Stimulated activated CD8-positive, alpha-beta memory T cell treated with anti-CD3 and anti-CD28 coated beads, Interleukin-4, amount 100 ng/mL, for 24 hours (primary cell): ENCODE results near the gene SMG1.
A peak's percentile ranks its signal among the peaks of the same experiment; 100 is the strongest.
"Not testable (repeated sequence)": the region's sequence is repeated elsewhere in the genome, so short reads cannot be mapped to it uniquely, and the experiment has no call there.

Experiments used
- DNase-seq: peaks from one replicate; pipeline ENCODE4 v3.0.0-alpha.2; 2020; ENCODE audit warnings: low read depth

The SMG1 gene

DNA sequence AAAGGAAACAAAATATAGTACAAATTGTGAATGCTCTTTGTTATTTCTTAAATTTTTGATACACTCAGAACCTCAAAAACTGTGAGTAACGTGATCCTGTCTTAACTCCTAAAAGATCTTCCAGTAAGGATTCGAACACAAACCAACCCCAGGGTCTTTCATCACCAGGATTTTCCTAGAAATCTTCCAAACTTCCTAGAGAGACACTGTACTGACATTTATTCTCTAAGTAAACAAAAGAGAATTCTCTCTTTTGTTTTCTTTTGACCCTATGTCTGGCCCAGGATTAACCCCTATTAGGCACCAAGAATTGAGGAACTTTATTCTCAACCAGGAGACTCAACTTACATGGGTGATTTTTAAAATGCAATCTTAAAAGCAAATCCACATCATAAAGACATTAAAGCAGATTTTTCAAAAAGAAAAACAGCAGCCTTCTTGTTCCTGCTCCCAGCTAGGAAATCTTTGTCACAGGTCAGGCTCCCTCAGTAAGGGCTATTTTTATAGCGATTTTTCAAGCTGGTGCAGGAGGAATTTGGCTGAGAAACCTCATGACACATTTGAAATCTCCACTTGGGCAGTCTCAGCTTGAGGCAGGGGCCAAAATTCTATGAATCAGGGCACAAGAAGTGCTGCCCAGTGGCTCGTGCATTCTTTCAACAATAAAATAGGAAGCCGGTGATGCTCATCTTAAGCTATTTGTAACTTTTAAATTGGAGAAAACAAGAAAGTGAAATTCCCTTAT is 6.2 kb upstream of the SMG1 start:
- no peak for DNase-seq

- DNase-seq: no peak
Measured at GRCh38 chr16:18931756-18932155, 5.5 kb upstream of the SMG1 start.

GRCh38 chr16:18930095-18930494 is 3.9 kb upstream of the SMG1 start:
- not testable (repeated sequence) for DNase-seq

DNA sequence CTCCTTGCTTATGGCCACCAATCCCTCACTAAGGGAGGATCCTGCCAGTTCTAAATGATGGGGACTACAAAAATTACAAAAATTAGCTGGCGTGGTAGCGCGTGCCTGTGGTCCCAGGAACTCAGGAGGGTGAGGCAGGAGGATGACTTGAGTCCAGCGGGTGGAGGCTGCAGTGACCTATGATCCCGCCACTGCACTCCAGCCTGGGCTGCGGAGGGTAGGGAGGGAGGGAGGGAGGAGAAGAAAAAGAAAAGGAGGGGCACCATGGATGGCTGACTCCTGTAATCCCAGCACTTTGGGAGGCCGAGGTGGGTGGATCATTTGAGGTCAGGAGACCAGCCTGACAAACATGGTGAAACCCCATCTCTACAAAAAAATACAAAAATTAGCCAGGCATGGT is 1.9 kb upstream of the SMG1 start:
- not testable (repeated sequence) for DNase-seq

- peak; percentile 39 for DNase-seq
Measured at GRCh38 chr16:18925215-18925985, 808 bp downstream of the SMG1 start.

DNA sequence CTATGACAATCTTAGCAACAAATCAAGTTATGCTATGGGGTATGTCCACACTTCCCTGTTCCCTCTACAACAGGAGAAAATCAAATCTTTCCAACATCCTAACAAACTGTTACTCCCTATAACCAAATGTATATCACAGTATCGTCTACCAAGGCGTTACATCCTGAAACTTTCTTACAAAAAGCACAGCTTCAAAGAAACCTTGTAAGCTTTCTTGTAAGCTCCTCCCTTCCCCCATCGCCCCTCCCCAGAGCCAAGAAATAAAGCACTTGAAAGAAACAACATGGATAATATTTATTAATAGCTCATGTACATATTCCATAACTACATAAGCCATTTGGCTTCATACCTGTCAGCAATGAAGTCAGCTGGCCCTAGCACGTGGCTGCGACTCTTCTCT is 2.3 kb downstream of the SMG1 start:
- DNase-seq: not testable (repeated sequence)

GRCh38 chr16:18923124-18923523 is 3.1 kb downstream of the SMG1 start:
- not testable (repeated sequence) for DNase-seq

DNA sequence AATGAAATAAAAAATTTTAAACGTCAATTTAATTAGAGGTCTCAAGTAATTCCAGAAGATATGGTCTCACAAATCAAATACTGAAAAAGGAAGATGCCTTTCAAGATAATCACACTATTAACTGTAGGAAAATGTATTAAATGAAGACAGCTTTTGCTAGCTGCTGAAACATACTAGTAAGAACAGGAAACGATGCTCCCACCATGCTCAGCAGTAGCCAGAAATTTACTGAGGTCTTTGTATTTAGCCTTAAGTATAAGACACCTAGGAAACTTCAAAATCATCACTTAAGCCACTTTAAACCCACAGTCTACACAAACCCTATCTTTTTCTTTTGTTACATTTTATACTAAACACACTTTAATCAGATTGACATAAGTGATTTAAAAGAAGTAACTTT is 16.6 kb downstream of the SMG1 start:
- not testable (repeated sequence) for DNase-seq

- not testable (repeated sequence) for DNase-seq
Measured at GRCh38 chr16:18908716-18909115, 17.5 kb downstream of the SMG1 start.

DNA sequence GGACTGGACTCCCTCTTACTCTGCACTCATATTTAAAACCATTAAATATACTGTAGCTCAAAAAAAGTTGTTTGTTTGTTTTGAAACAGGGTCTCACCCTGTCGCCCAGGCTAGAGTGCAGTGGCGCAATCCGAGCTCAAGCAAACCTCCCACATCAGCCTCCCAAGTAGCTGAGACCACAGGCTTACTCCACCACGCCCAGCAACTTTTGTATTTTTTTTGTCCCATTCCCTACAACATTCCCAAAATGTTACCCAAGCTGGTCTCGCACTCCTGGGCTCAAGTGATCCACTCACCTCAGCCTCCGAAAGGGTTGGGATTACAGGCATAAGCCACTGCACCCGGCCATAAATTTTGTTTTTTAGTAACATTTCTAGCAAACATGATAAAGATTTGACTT is 23.4 kb downstream of the SMG1 start:
- not testable (repeated sequence) for DNase-seq

DNA sequence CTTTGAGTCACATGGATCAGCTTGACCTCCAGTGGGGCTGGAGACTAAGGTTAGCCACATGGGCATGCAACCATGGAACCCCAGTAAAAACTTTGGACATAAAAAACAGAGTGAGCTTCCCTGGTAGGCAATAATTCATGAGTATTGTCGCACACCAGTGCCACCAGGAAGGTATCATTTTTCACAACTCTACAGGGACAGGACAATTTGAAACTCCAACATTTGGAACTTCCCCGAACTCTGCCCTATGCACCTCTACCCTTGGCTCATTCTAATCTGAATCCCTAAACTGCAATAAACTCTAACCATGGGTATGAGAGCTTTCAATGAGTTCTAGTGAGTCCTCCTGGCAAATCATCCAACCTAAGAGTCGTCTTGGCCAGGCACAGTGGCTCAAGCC is 24.2 kb downstream of the SMG1 start:
- not testable (repeated sequence) for DNase-seq

- DNase-seq: not testable (repeated sequence)
Measured at GRCh38 chr16:18901194-18901593, 25.0 kb downstream of the SMG1 start.

DNA sequence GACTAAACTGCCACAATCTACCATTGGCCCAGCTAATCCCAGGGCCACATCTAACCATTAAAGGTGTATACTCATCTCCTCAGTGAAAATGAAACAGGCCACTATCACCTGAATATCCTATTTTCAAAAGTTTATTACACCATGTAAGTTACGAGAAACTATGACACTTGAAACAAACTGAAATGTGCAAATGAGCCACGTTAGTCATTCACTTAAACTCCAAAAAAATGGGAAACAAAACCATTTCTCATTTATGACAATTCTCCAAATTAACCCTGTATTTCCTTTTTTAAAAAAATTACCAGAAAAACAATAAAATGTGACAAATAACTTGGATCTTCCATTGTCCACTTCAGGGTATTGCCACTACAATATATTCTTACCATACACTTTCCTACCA is 41.8 kb downstream of the SMG1 start:
- not testable (repeated sequence) for DNase-seq

GRCh38 chr16:18877734-18878133 is 48.5 kb downstream of the SMG1 start:
- not testable (repeated sequence) for DNase-seq

GRCh38 chr16:18877259-18877658 is 48.9 kb downstream of the SMG1 start:
- DNase-seq: not testable (repeated sequence)

- not testable (repeated sequence) for DNase-seq
Measured at GRCh38 chr16:18876301-18876700, 49.9 kb downstream of the SMG1 start.

DNA sequence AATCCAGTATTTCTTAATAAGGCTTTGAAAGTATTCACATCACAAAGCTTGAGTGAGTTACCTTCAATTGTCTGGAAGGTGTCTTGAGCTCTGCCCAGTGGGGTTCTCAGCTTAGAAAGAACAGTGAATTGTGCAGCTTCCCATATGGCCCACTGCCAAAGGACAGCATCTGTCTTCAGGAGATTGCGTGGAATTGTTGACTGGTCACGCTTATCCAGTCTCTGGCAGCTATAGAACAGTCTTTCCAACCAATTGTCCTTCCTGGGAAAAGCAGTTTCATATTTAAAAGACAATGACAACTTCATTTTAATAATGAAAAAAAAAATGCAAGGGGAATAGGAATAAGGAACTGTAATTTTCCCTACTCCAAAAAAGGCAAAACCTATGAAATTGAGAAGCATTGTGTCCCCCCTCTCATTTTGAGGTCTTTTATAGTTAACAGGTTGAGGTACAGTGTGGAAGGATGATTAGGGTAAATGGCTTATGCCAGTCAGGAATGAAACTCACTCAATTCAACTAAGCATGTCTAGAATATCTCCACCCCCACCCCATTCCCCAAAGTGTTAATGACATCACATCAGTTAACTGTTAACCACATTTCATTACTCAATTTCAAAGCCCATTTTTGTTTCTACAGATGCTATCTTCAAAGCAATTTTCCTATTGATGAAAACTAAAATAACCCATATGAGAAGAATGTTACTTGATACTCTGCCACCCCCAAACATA is 57.0 kb downstream of the SMG1 start:
- DNase-seq: not testable (repeated sequence)

GRCh38 chr16:18866277-18866823 is 59.9 kb downstream of the SMG1 start:
- not testable (repeated sequence) for DNase-seq

DNA sequence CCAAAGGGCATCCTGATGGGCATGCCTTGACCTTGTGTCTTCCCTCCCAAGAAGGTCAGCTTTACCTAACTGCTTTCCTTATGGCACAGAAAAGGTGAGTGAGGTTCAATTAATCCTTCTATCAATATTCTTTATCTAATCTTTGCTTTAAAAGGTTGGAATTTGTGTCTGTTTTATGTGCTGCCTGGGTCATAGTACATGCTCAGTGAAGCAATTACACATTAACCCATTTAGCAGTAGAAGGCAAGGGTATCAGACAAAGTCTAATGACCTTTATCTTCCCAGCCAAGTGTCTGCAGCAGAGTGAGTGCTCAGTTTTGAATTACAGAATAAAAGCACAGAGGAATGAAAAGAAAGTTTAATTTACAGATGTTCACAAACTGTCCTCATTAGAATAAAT is 63.3 kb downstream of the SMG1 start:
- DNase-seq: not testable (repeated sequence)

- DNase-seq: no peak
Measured at GRCh38 chr16:18855196-18855595, 71.0 kb downstream of the SMG1 start.

GRCh38 chr16:18853694-18854093 is 72.5 kb downstream of the SMG1 start:
- DNase-seq: no peak

DNA sequence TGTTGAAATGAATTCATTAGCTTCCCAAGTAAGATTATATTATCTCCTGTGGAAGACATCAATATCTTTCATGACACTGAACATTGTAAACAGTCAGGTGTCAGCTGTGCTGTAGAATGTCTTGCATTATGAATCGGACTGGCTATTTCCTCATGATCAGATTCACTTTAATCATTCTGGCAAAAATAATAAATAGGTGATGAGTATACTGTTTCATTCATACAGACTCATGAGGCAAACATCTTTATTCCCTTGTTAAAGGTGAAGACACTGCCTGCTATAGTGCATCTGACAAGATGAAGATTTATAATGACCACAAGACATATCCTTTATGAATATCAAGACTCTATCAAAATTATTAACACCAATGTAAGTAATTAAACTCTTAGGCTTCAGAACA is 73.6 kb downstream of the SMG1 start:
- DNase-seq: no peak
